Hepatocyte (in vitro differentiated cells): ENCODE data around the gene NDRG3.

ENCODE experiments used
- CTCF ChIP-seq: fragments of 200-600 bp; sonication (generic); IDR thresholded peaks from 2 replicates; pipeline ENCODE4 v1.5.1; 2016; ENCODE audit warnings: antibody characterized with exemption, mild to moderate bottlenecking; ENCODE audit not compliant: poor library complexity
- EZH2 ChIP-seq: fragments of 200-600 bp; sonication (generic); IDR thresholded peaks from 2 replicates; pipeline ENCODE4 v1.6.1; 2016; ENCODE audit warnings: antibody characterized with exemption, mild to moderate bottlenecking, borderline replicate concordance
- EZH2phosphoT487 ChIP-seq: fragments of 200-600 bp; sonication (generic); IDR thresholded peaks from one replicate; pipeline ENCODE4 v1.6.1; 2018; ENCODE audit warnings: antibody characterized with exemption, mild to moderate bottlenecking, low read depth, moderate library complexity; ENCODE audit not compliant: unreplicated experiment, severe bottlenecking

DNA sequence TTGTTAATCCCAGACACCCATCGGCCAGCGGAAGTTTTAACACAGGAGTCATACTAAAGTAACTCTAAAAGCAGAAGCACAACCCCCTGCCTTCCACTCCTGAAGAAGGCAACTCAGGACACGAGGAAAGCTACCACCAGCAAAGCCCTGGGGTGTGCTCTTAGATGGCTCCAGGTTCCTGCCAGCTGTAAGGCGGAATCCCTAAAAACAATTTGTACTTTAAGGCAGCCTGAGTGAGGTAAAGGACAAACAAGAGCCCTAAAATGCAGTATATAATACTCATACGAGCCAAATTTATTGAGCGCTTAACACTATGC lies 8.7 kb downstream of the NDRG3 start:
- TF ChIP-seq EZH2phosphoT487 (no peak), CTCF (no peak), EZH2 (no peak)
